GM12878 (cell line): ENCODE results near the gene VIPR1. TPM values are rescaled to one million over a fixed set of nuclear protein-coding genes. Genes with fewer than 3 reads are reported as not detected.

Experiments used
- ATAC-seq: fragments of 200-7000 bp; cut with Tn5 transposase; 3 replicates; pipeline ENCODE4 v1.9.1; 2020; ENCODE audit warnings: mild to moderate bottlenecking, moderate library complexity
- BruUV-seq: library from RNA; stranded (reverse); fragments of 400-500 nt; replicated peaks from 2 replicates; lab custom pipeline; 2021; lab: Mats Ljungman, UMichigan
- CTCF ChIA-PET: fragments of 300-600 bp; sonication (Branson Sonifier 250); formaldehyde crosslinking; extraction: SDS; loops from one replicate; lab custom pipeline; 2021; ENCODE audit warnings: inconsistent platforms; lab: Yijun Ruan, JAX
- POLR2A ChIA-PET: fragments of 350-600 bp; formaldehyde crosslinking; extraction: SDS; loops from one replicate; lab custom pipeline; 2021; ENCODE audit warnings: inconsistent platforms; lab: Charles Lee
- RAD21 ChIA-PET: fragments of 300-600 bp; sonication (Branson Sonifier 250); formaldehyde crosslinking; loops from one replicate; lab custom pipeline; 2023; ENCODE audit warnings: antibody characterized with exemption; ENCODE audit not compliant: unreplicated experiment; lab: Charles Lee
- SMC1A ChIA-PET: fragments of 300-600 bp; sonication (Branson Sonifier 250); formaldehyde crosslinking; loops from one replicate; lab custom pipeline; 2023; ENCODE audit not compliant: unreplicated experiment, uncharacterized antibody; lab: Charles Lee
- DNase-seq: peaks from one replicate; pipeline ENCODE4 v3.0.0-alpha.2; 2011; ENCODE audit warnings: low read depth, low spot score
- FAIRE-seq: peaks from 3 replicates; lab custom pipeline; 2011; peaks lifted over from hg19 to GRCh38; lab: Jason Lieb, UNC
- H2AFZ ChIP-seq: 2 replicates; pipeline ENCODE4 v1.6.0; 2011; ENCODE audit warnings: low read depth, low read length, control low read depth; ENCODE audit not compliant: control insufficient read depth
- H3K27ac ChIP-seq: 2 replicates; pipeline ENCODE4 v1.5.1; 2011; ENCODE audit warnings: control low read depth; ENCODE audit not compliant: control insufficient read depth, insufficient read depth
- H3K27me3 ChIP-seq, 2 experiments: replicated peaks in 1 of 2; 2 replicates each; pipeline versions ENCODE4 v1.6.0 to v1.6.1; 2011; ENCODE audit warnings: low read length in 1 of 2; ENCODE audit not compliant: control insufficient read depth in 2 of 2, insufficient read depth in 2 of 2
- H3K36me3 ChIP-seq, 2 experiments: 2 replicates each; pipeline ENCODE4 v1.5.1; 2011; ENCODE audit warnings: low read length in 1 of 2; ENCODE audit not compliant: control insufficient read depth in 2 of 2, insufficient read depth in 2 of 2
- H3K4me1 ChIP-seq: 2 replicates; pipeline ENCODE4 v1.6.1; 2011; ENCODE audit warnings: mild to moderate bottlenecking, low read length, moderate library complexity, mixed read lengths; ENCODE audit not compliant: control insufficient read depth, insufficient read depth
- H3K4me2 ChIP-seq: 2 replicates; pipeline ENCODE4 v1.6.0; 2011; ENCODE audit warnings: control low read depth; ENCODE audit not compliant: control insufficient read depth, insufficient read depth
- H3K4me3 ChIP-seq: fragments of 200-600 bp; sonication (generic); 2 replicates; pipeline ENCODE4 v1.5.1; 2016
- H3K79me2 ChIP-seq: 2 replicates; pipeline ENCODE4 v1.6.0; 2011; ENCODE audit warnings: low read length; ENCODE audit not compliant: control insufficient read depth, insufficient read depth
- H3K9ac ChIP-seq: 2 replicates; pipeline ENCODE4 v1.8.0; 2011; ENCODE audit warnings: low read length, control low read depth, mixed read lengths; ENCODE audit not compliant: control insufficient read depth, insufficient read depth
- H3K9me3 ChIP-seq: replicated peaks from 3 replicates; pipeline ENCODE4 v1.5.1; 2011; ENCODE audit warnings: mild to moderate bottlenecking, low read length; ENCODE audit not compliant: control insufficient read depth, insufficient read depth
- H4K20me1 ChIP-seq: 2 replicates; pipeline ENCODE4 v1.6.0; 2011; ENCODE audit not compliant: control insufficient read depth, insufficient read depth
- BHLHE40 ChIP-seq, 2 experiments: fragments of 450-650 bp in 1 of 2; IDR thresholded peaks; 2 replicates each; pipeline ENCODE4 v1.6.1; 2011 to 2017; ENCODE audit warnings: low read depth in 2 of 2, borderline replicate concordance in 1 of 2, improper control_type of control experiment in 1 of 2, low read length in 1 of 2, mild to moderate bottlenecking in 1 of 2
- CEBPB ChIP-seq, 2 experiments: fragments of 150-350 bp in 1 of 2; IDR thresholded peaks; 2 replicates each; pipeline ENCODE4 v1.6.1; 2012 to 2014; ENCODE audit warnings: low read depth in 2 of 2, low read length in 2 of 2, borderline replicate concordance in 1 of 2, inconsistent platforms in 1 of 2
- CHD1 ChIP-seq: IDR thresholded peaks from 2 replicates; pipeline ENCODE4 v1.6.1; 2012; ENCODE audit warnings: low read depth, low read length, improper control_type of control experiment
- CHD2 ChIP-seq: IDR thresholded peaks from 2 replicates; pipeline ENCODE4 v1.6.1; 2011; ENCODE audit warnings: low read depth, low read length, improper control_type of control experiment, borderline replicate concordance
- CREB1 ChIP-seq: IDR thresholded peaks from 2 replicates; pipeline ENCODE4 v1.6.1; 2012; ENCODE audit warnings: low read depth, mild to moderate bottlenecking, inconsistent platforms
- MAX ChIP-seq: IDR thresholded peaks from 2 replicates; pipeline ENCODE4 v1.6.1; 2012; ENCODE audit warnings: low read depth, low read length, improper control_type of control experiment
- MXI1 ChIP-seq: fragments of 150-350 bp; IDR thresholded peaks from 2 replicates; pipeline ENCODE4 v1.6.1; 2011; ENCODE audit warnings: low read depth, mild to moderate bottlenecking, inconsistent platforms, low read length, improper control_type of control experiment
- NR2F1 ChIP-seq: fragments of 450-650 bp; conservative IDR thresholded peaks from 2 replicates; pipeline ENCODE4 v1.6.1; 2017; ENCODE audit warnings: mild to moderate bottlenecking
- RCOR1 ChIP-seq: conservative IDR thresholded peaks from 2 replicates; pipeline ENCODE4 v1.6.1; 2012; ENCODE audit warnings: low read depth, low read length, improper control_type of control experiment
- SMAD5 ChIP-seq: IDR thresholded peaks from 2 replicates; pipeline ENCODE4 v1.6.1; 2016; ENCODE audit warnings: antibody characterized with exemption, low read depth
- STAT1 ChIP-seq: fragments of 450-650 bp; conservative IDR thresholded peaks from 2 replicates; pipeline ENCODE4 v1.6.1; 2014; ENCODE audit warnings: antibody characterized with exemption, mild to moderate bottlenecking
- TAF1 ChIP-seq: IDR thresholded peaks from 2 replicates; pipeline ENCODE4 v1.6.1; 2011; ENCODE audit warnings: mild to moderate bottlenecking, low read depth, low read length, borderline replicate concordance
- YY1 ChIP-seq: IDR thresholded peaks from 2 replicates; pipeline ENCODE4 v1.6.1; 2011; ENCODE audit warnings: low read depth, mild to moderate bottlenecking, low read length
- ZBTB11 ChIP-seq: fragments of 450-650 bp; formaldehyde crosslinking; IDR thresholded peaks from 2 replicates; pipeline ENCODE4 v1.5.0; 2022; ENCODE audit warnings: mild to moderate bottlenecking, missing genetic modification characterization
- ZNF592 ChIP-seq: fragments of 450-650 bp; IDR thresholded peaks from 2 replicates; pipeline ENCODE4 v1.6.1; 2017; ENCODE audit warnings: mild to moderate bottlenecking, moderate library complexity
- WGBS: methylation state at CpG from one replicate; pipeline ENCODE4 v1.1.6; 2016; ENCODE audit warnings: low lambda C conversion rate; ENCODE audit not compliant: insufficient replicate concordance, insufficient coverage; ENCODE audit errors: missing lambda C conversion rate; 5-methylcytosine and 5-hydroxymethylcytosine counted together
- in situ Hi-C: fragments of 300-500 bp; cut with MboI; formaldehyde crosslinking; loops from 9 replicates; pipeline ENCODE4 v1.14.3; 2018; ENCODE audit warnings: mixed read lengths
- intact Hi-C: fragments of 100-400 bp; cut with micrococcal nuclease; formaldehyde crosslinking; loops from one replicate; pipeline ENCODE4 v1.14.2; 2022; ENCODE audit not compliant: unreplicated experiment
- polyA plus RNA-seq, 11 experiments: library from polyadenylated mRNA; depleted of rRNA in 4 of 11; unstranded in 6 of 11; stranded (reverse) in 5 of 11; fragments of >200 nt; fragmentation: Nextera tagmentation in 4 of 11; fragmentation: Illumina TruSeq in 1 of 11; extraction: Ambion mirVana in 4 of 11; extraction: Trizol in 1 of 11; gene quantifications; 1 replicate in 1 of 11; 2 replicates in 10 of 11; pipeline versions ENCODE4 v1.2.1 to v1.2.3, GENCODE V29; 2011 to 2016; ENCODE audit warnings: inconsistent platforms in 2 of 11, missing spikeins in 2 of 11, low read depth in 1 of 11
- total RNA-seq, 4 experiments: library from RNA; depleted of rRNA in 3 of 4; stranded (reverse); fragments of >200 nt in 3 of 4; fragmentation: Illumina TruSeq in 1 of 4; extraction: Trizol in 1 of 4; gene quantifications; 2 replicates each; pipeline versions ENCODE4 v1.2.1 to v1.2.3, GENCODE V29; 2013 to 2021

The VIPR1 gene
- total and polyA plus RNA-seq, 10 of the 15 experiments (the other 5 are each of a cell fraction or from before 2014, with no cell fraction given), result 0.03 to 0.28 (median 0.12) TPM; not detected in 6

GRCh38 chr3:42507252-42507651 lies 4.8 kb downstream of the VIPR1 start (continued):
- no peak for TF ChIP-seq ZNF592
- TF ChIP-seq NR2F1, result no peak
- TF ChIP-seq MXI1, result no peak

- H3K36me3 ChIP-seq, result no peaks in the 10 kb centered on the region
- CTCF ChIA-PET, result interaction anchor here (0.7 to 1.2 kb wide), 2 partner anchors 29 to 261 kb away, joined by 3 read pairs; no protein-coding TSS in a partner anchor
- no peak overlapping the region for H3K4me2 ChIP-seq
- POLR2A ChIA-PET, result no interaction called here
- WGBS, result 16% methylated on average over 6 of the region's 6 CpGs
- SMC1A ChIA-PET, result no interaction called here
- no peak for DNase-seq
- no peaks in the 10 kb centered on the region for H3K4me1 ChIP-seq
- intact Hi-C loops (no loop called here), in situ Hi-C loops (no loop called here)
- FAIRE-seq, result no peak
- 0 out of 4 replicates have a peak, but pooled peaks cover 0 to 4% of the 10 kb centered on the region in 2 experiments for H3K27me3 ChIP-seq
- H4K20me1 ChIP-seq, result no peaks in the 10 kb centered on the region
- no peak overlapping the region for H3K27ac ChIP-seq
- H3K4me3 ChIP-seq, result no peak overlapping the region
- no peak overlapping the region for H2AFZ ChIP-seq
- H3K9ac ChIP-seq, result no peak overlapping the region
- H3K9me3 ChIP-seq, result no peaks in the 10 kb centered on the region
- H3K79me2 ChIP-seq, result no peaks in the 10 kb centered on the region
- no peak for ATAC-seq
- RAD21 ChIA-PET, result no interaction called here
- no TSS peak for BruUV-seq
- TF ChIP-seq MXI1 (no peak), BHLHE40 (IDR thresholded peaks at IDR 0.05; ENCODE audit: borderline replicate concordance in 1 of 2, low read depth in 2 of 2, low read length in 1 of 2) (no peak), SMAD5 (no peak), MAX (no peak), CHD1 (no peak), CHD2 (no peak), CEBPB (IDR thresholded peaks at IDR 0.05; ENCODE audit: borderline replicate concordance in 1 of 2, low read depth in 2 of 2, low read length in 2 of 2) (no peak), TAF1 (no peak), ZBTB11 (CRISPR knock-in tag) (no peak), STAT1 (no peak), YY1 (no peak), CREB1 (no peak), RCOR1 (no peak)
These were observed 5.4 kb downstream of the VIPR1 start for GRCh38 chr3:42507761-42508335.
